Heart left ventricle (tissue), 16 donors: Measurements from ENCODE around the gene NINJ1. TPM values are rescaled to one million over a fixed set of nuclear protein-coding genes. Genes with fewer than 3 reads are reported as not detected.

ENCODE experiments used
- ATAC-seq, 4 donors: fragments of 200-7000 bp; cut with Tn5 transposase; one replicate each; pipeline ENCODE4 v1.9.1; 2020 to 2022; ENCODE audit warnings: moderate library complexity in 4 of 4, mild to moderate bottlenecking in 3 of 4, moderate number of reproducible peaks in 1 of 4
- DNase-seq, 5 donors: peaks; one replicate each; pipeline ENCODE4 v3.0.0-alpha.2; 2020
- H3K27ac ChIP-seq, 12 donors: fragments of 200-600 bp; sonication (generic) in 4 of 12; one replicate each; pipeline versions ENCODE4 v1.5.0 to v1.8.0; 2016 to 2022; ENCODE audit warnings: mild to moderate bottlenecking in 2 of 12
- H3K27me3 ChIP-seq, 9 donors: fragments of 200-600 bp; sonication (generic) in 2 of 9; one replicate each; pipeline versions ENCODE4 v1.5.1 to v1.8.0; 2016 to 2022; ENCODE audit warnings: mild to moderate bottlenecking in 3 of 9
- H3K36me3 ChIP-seq, 9 donors: fragments of 200-600 bp; sonication (generic) in 2 of 9; one replicate each; pipeline versions ENCODE4 v1.5.0 to v1.8.0; 2018 to 2022; ENCODE audit warnings: mild to moderate bottlenecking in 2 of 9
- H3K4me1 ChIP-seq, 12 donors: fragments of 200-600 bp; sonication (generic) in 4 of 12; one replicate each; pipeline versions ENCODE4 v1.5.0 to v1.8.0; 2016 to 2022; ENCODE audit warnings: mild to moderate bottlenecking in 3 of 12
- H3K4me3 ChIP-seq, 12 donors: fragments of 200-600 bp; sonication (generic) in 4 of 12; one replicate each; pipeline versions ENCODE4 v1.5.0 to v1.8.0; 2017 to 2022; ENCODE audit warnings: mild to moderate bottlenecking in 9 of 12, moderate library complexity in 4 of 12
- H3K9me3 ChIP-seq, 12 donors: fragments of 200-600 bp; sonication (generic) in 4 of 12; one replicate each; pipeline versions ENCODE4 v1.5.0 to v1.8.0; 2016 to 2022; ENCODE audit warnings: mild to moderate bottlenecking in 1 of 12
- POLR2A ChIP-seq, 2 donors: fragments of 450-650 bp; IDR thresholded peaks; one replicate each; pipeline ENCODE4 v1.6.1; 2017; ENCODE audit warnings: antibody characterized with exemption in 2 of 2, mild to moderate bottlenecking in 2 of 2, moderate library complexity in 2 of 2
- WGBS, 4 donors: extraction: QIAGEN DNeasy Blood & Tissue Kit in 2 of 4; methylation state at CpG; one replicate each; pipeline versions ENCODE4 v1.1.5 to v1.1.7; 2013 to 2018; 5-methylcytosine and 5-hydroxymethylcytosine counted together
- intact Hi-C, 10 donors: fragments of 100-400 bp; cut with DNase I; formaldehyde crosslinking; loops; one replicate each; pipeline versions ENCODE4 v1.11.1 to v1.14.2; 2022
- polyA plus RNA-seq, 2 donors: library from polyadenylated mRNA; stranded (reverse); fragments of 200-250 nt; gene quantifications; one replicate each; pipeline ENCODE4 v1.2.3, GENCODE V29; 2013
- total RNA-seq, 9 donors: library from RNA; depleted of rRNA in 2 of 9; stranded (reverse); fragments of >200 nt in 2 of 9; fragmentation: NEBNext Ultra II Directional in 3 of 9; extraction: Animal tissue kit (Norgen Biotek cat#: 25700) in 3 of 9; gene quantifications; one replicate each; pipeline versions ENCODE4 v1.1.0 to v1.2.4, GENCODE V29; 2016 to 2023
- TF ChIP-seq, protein P1 (sequence below), 12 donors: fragments of 200-600 bp; sonication (generic) in 4 of 12; IDR thresholded peaks; one replicate each; pipeline versions ENCODE4 v1.5.0 to v1.8.0; 2018 to 2022; ENCODE audit warnings: antibody characterized with exemption in 12 of 12, mild to moderate bottlenecking in 5 of 12
- donor health status: ischemic (EF 13 %, LVEDD 7.1; RV severe dilation, severe dysfunction).
- donor health status: healthy with polysubstance abuse.
- donor health status: DM: no; HTN: yes; CAD: no.
- donor health status: DM: no; HTN: no; CAD: no.
- donor health status: ischemic (EF 25% LVEDD 6.9; RV normal size, moderate dysfunction).
- donor health status: ischemic (EF 25% LVEDD 5.7; RV mildly dilated, moderate dysfunction).
- donor health status: healthy.
- donor health status: DM: yes; HTN: yes; CAD: no.
- donor health status: ischemic (EF 35%, LVEDD 5.7; RV mildly dilated, moderate dysfunction).
- donor health status: nonischemic (EF 11% LVEDD 7.7; RV severe dilation, severe dysfunction).
- donor health status: DM: yes; HTN: yes; CAD: no.
- donor health status: PGD.
- donor health status: ischemic (EF 29% LVEDD 5.4; RV normal size, mild dysfunction).
- donor health status: nonischemic (EF 23%, LVEDD 6.1; RV moderate dilation, normal function).

Gene NINJ1
- total and polyA plus RNA-seq, 11 donors = 42.2 to 96.1 (median 52.9) TPM

DNA sequence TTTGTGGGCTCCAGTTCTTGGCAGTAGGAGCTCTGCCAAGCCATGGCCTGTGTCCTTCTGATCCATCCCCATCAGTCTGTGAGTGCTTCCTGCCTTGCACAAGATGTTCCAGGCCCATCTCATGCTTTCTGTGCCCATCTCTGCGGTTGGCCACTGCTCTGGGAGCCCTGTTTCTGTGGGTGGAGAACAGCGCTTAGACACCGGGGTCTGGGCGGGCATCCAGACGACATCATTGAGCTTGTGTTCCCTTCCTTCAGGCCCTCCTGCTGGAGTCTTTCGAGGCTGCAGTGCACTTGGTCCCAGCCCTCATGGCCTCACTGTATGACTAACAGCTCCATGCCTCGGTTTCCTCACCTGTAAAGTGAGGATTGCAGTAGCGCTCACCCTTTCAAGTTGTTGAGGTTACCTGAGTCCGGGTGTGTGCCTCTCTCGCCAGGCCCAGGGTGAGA is 52.9 kb downstream of the NINJ1 start:
- Histone ChIP-seq H3K4me3 (no peak overlapping the region), H3K4me1 (peaks cover 0 to 14% (median 0%) of the 10 kb centered on the region in 12 donors), H3K27ac (no peak overlapping the region), H3K9me3 (no peaks in the 10 kb centered on the region), H3K27me3 (no peaks in the 10 kb centered on the region), H3K36me3 (no peaks in the 10 kb centered on the region)
- ATAC-seq (no peak), DNase-seq (peak in 2 of 5 donors; percentile 6 to 8)
- 87 to 91% (median 89%) methylated on average over 9 to 10 of the region's 10 CpGs for WGBS, 4 donors
- no peak for TF ChIP-seq POLR2A (IDR thresholded peaks at IDR 0.05)
- TF ChIP-seq, protein P1, sequence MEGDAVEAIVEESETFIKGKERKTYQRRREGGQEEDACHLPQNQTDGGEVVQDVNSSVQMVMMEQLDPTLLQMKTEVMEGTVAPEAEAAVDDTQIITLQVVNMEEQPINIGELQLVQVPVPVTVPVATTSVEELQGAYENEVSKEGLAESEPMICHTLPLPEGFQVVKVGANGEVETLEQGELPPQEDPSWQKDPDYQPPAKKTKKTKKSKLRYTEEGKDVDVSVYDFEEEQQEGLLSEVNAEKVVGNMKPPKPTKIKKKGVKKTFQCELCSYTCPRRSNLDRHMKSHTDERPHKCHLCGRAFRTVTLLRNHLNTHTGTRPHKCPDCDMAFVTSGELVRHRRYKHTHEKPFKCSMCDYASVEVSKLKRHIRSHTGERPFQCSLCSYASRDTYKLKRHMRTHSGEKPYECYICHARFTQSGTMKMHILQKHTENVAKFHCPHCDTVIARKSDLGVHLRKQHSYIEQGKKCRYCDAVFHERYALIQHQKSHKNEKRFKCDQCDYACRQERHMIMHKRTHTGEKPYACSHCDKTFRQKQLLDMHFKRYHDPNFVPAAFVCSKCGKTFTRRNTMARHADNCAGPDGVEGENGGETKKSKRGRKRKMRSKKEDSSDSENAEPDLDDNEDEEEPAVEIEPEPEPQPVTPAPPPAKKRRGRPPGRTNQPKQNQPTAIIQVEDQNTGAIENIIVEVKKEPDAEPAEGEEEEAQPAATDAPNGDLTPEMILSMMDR (IDR thresholded peaks at IDR 0.05) = no peak
- intact Hi-C loops = loop anchor here in 1 of 10 donors (10.0 kb wide), 2 partner anchors 66 to 116 kb away; no protein-coding TSS in a partner anchor

DNA sequence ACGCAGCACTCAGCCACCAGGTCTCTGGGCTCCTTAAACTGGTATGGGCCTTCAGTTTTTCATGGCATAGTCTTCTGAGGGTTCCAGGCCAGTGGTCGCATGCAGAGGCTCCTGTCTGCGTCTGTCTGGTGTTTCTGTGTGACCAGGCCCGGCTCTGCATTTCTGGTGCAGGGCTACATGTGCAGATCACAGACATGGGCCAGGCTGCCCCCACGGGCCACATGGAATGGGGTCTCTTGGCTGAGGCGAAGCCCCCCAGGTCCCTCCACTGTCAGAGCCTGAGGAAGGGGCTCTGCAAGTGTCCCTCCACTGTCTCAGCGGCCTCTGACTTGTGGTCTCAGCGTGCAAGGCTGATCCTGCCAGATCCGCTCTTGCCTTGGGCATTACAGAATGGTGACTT is 53.6 kb downstream of the NINJ1 start:
- Histone ChIP-seq H3K4me1 (peaks cover 0 to 14% (median 0%) of the 10 kb centered on the region in 12 donors), H3K27me3 (no peaks in the 10 kb centered on the region), H3K27ac (no peak overlapping the region), H3K4me3 (no peak overlapping the region), H3K36me3 (no peaks in the 10 kb centered on the region), H3K9me3 (no peaks in the 10 kb centered on the region)
- intact Hi-C loops = loop anchor here in 1 of 10 donors (10.0 kb wide), 2 partner anchors 66 to 116 kb away; no protein-coding TSS in a partner anchor
- TF ChIP-seq POLR2A (IDR thresholded peaks at IDR 0.05) = no peak
- TF ChIP-seq, protein P1 (IDR thresholded peaks at IDR 0.05) = no peak
- no peak for ATAC-seq
- WGBS, 4 donors = 84 to 97% (median 95%) methylated on average over 8 to 9 of the region's 9 CpGs
- peak in 1 of 5 donors; percentile 16 for DNase-seq

DNA sequence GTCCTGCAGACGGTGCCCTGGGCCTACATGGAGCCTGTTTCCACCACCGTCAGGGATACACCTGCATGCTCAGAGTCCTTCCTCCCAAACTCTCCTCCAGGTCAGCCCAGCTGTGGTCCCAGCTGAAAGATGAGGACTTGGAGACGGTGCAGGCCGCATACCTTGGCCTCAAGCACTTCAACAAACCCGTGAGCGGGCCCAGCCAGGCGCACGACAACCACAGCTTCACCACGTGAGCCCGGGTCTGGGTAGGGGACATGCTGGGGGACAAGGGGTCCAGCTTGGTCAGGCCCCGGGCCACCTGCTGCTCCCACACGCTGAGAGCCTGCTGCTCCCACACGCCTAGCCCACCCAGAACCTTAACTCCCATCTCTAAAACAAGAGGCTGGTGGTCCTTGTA is 54.7 kb downstream of the NINJ1 start:
- H3K27me3 ChIP-seq = no peaks in the 10 kb centered on the region
- no peaks in the 10 kb centered on the region for H3K9me3 ChIP-seq
- TF ChIP-seq, protein P1 (IDR thresholded peaks at IDR 0.05) = no peak
- no peak for TF ChIP-seq POLR2A (IDR thresholded peaks at IDR 0.05)
- H3K36me3 ChIP-seq = no peaks in the 10 kb centered on the region
- no peak overlapping the region for H3K27ac ChIP-seq
- DNase-seq = peak in 1 of 5 donors; percentile 9
- intact Hi-C loops = no loop called here
- WGBS, 4 donors = 91 to 100% (median 95%) methylated on average over 7 to 13 of the region's 13 CpGs
- H3K4me1 ChIP-seq = peaks cover 0 to 14% (median 0%) of the 10 kb centered on the region in 12 donors
- ATAC-seq = no peak
- H3K4me3 ChIP-seq = no peak overlapping the region

DNA sequence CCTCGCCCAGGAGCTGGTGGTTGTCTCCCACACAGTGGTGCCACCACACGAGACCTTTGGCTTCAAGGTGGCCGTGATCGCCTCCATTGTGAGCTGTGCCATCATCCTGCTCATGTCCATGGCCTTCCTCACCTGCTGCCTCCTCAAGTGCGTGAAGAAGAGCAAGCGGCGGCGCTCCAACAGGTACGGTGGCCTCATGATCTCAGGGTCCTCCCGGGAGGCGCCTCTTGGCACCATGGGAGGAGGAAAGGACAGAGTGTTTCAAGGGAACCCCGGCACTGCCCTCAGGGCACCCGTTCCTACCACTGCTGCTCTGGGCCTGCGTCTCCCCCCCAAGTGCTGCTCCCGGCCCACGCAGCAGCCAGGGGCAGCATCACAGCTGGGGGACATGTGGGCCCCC is 56.2 kb downstream of the NINJ1 start:
- no peaks in the 10 kb centered on the region for H3K36me3 ChIP-seq
- no peak overlapping the region for H3K4me3 ChIP-seq
- ATAC-seq = no peak
- 96 to 98% (median 98%) methylated on average over 16 of the region's 16 CpGs for WGBS, 4 donors
- H3K27me3 ChIP-seq = no peaks in the 10 kb centered on the region
- TF ChIP-seq, protein P1 (IDR thresholded peaks at IDR 0.05) = no peak
- no peak for TF ChIP-seq POLR2A (IDR thresholded peaks at IDR 0.05)
- intact Hi-C loops = no loop called here
- no peaks in the 10 kb centered on the region for H3K9me3 ChIP-seq
- H3K27ac ChIP-seq = no peak overlapping the region
- peaks cover 0 to 4% (median 0%) of the 10 kb centered on the region in 12 donors for H3K4me1 ChIP-seq
- peak in 1 of 5 donors; percentile 8 for DNase-seq
